ENCODE results near the gene ZFP92. TPM values are rescaled to one million over a fixed set of nuclear protein-coding genes. Genes with fewer than 3 reads are reported as not detected.
"Not testable (repeated sequence)": the region's sequence is repeated elsewhere in the genome, so short reads cannot be mapped to it uniquely, and the experiment has no call there.

Gene ZFP92
- total RNA-seq, 2 donors from 2014 or later = 2.0 to 2.8 TPM

DNA sequence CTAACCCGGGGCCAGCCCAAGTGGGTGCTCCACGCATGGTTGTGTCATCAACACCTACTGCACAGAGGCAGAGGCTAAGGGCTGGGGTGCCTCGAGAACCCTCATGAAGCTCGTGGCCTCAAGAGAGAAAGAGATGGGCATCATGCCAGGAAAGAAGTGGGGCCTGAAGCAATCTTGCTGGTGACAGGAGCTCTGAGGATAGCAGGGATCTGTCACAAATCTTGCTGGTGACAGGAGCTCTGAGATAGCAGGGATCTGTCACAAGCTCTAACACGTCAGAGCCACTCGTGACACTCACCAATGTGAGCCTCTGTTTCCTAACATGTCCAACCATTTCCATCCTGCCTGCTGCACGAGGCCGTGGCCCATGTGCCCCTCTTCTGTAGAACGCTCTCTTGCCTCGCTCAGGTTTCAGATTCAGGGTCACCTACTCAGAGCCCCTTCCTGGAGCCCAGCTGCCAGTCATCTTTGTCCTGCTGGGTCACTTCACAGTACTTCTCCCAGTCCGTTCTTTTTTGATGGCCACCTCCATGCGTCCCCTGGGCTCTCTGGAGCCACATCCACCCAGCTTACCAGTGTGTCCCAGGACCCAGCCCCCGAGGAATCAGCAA lies 31.2 kb upstream of the ZFP92 start:
- Mint-ChIP-seq H3K9me3 (no peaks in the 10 kb centered on the region), H3K4me1 (no peaks in the 10 kb centered on the region), H3K4me3 (no peak overlapping the region), H3K36me3 (ENCODE audit: low read depth) (no peaks in the 10 kb centered on the region), H3K27ac (no peak overlapping the region), H3K27me3 (no peaks in the 10 kb centered on the region)
- ATAC-seq (replicated peaks) = no peak

GRCh38 chrX:153380691-153381090 lies 30.6 kb upstream of the ZFP92 start:
- Mint-ChIP-seq H3K27ac (no peak overlapping the region), H3K27me3 (no peaks in the 10 kb centered on the region), H3K4me1 (no peaks in the 10 kb centered on the region), H3K4me3 (no peak overlapping the region), H3K36me3 (ENCODE audit: low read depth) (no peaks in the 10 kb centered on the region), H3K9me3 (no peaks in the 10 kb centered on the region)
- no peak for ATAC-seq (replicated peaks)

GRCh38 chrX:153381684-153382532 lies 29.4 kb upstream of the ZFP92 start:
- H3K4me1 Mint-ChIP-seq = peaks cover 5% of the 10 kb centered on the region

GRCh38 chrX:153382563-153383482 lies 28.4 kb upstream of the ZFP92 start:
- Mint-ChIP-seq H3K36me3 (ENCODE audit: low read depth) (no peaks in the 10 kb centered on the region), H3K9me3 (no peaks in the 10 kb centered on the region), H3K27me3 (no peaks in the 10 kb centered on the region), H3K4me3 (no peak overlapping the region), H3K27ac (no peak overlapping the region), H3K4me1 (peaks cover 5% of the 10 kb centered on the region)
- no peak for ATAC-seq (replicated peaks)

More at GRCh38 chrX:153381684-153382532, 29.4 kb upstream of the ZFP92 start:
- H3K9me3 Mint-ChIP-seq = no peaks in the 10 kb centered on the region
- H3K36me3 Mint-ChIP-seq (ENCODE audit: low read depth) = no peaks in the 10 kb centered on the region
- H3K27me3 Mint-ChIP-seq = no peaks in the 10 kb centered on the region
- peak; percentile 93 for ATAC-seq (replicated peaks)
- H3K27ac Mint-ChIP-seq = no peak overlapping the region
- H3K4me3 Mint-ChIP-seq = no peak overlapping the region

DNA sequence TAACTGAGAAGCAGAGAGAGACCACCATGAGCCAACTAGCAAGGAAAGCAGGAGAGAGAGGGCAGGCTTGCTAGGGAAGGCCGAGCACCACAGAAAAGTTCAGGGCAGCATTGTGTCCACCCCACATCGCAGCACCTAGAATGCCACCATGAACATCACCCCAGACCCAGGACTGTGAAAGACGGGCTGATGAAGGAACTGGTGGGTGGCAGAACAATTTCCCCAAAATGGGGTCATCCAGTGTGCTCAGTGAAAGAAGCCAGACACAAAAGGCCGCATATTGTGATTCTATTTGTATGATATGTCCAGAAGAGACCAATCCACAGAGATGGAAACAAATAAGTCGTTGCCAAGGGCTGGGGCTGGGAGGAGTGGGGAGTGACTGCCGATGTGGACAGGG lies 26.9 kb upstream of the ZFP92 start:
- Mint-ChIP-seq H3K27me3 (no peaks in the 10 kb centered on the region), H3K9me3 (no peaks in the 10 kb centered on the region), H3K36me3 (ENCODE audit: low read depth) (no peaks in the 10 kb centered on the region), H3K27ac (no peak overlapping the region), H3K4me1 (peaks cover 5% of the 10 kb centered on the region), H3K4me3 (no peak overlapping the region)
- ATAC-seq (replicated peaks) = no peak

- not testable (repeated sequence) for H3K9me3 Mint-ChIP-seq; H3K27ac Mint-ChIP-seq; H3K36me3 Mint-ChIP-seq (ENCODE audit: low read depth); ATAC-seq (replicated peaks); H3K4me3 Mint-ChIP-seq; H3K4me1 Mint-ChIP-seq; H3K27me3 Mint-ChIP-seq
Measured at GRCh38 chrX:153384973-153385372, 26.3 kb upstream of the ZFP92 start.

- Mint-ChIP-seq H3K4me3 (no peak overlapping the region), H3K27ac (no peak overlapping the region), H3K36me3 (ENCODE audit: low read depth) (no peaks in the 10 kb centered on the region), H3K27me3 (no peaks in the 10 kb centered on the region), H3K9me3 (no peaks in the 10 kb centered on the region), H3K4me1 (peaks cover 5% of the 10 kb centered on the region)
- ATAC-seq (replicated peaks) = no peak
Measured at GRCh38 chrX:153386097-153386496, 25.2 kb upstream of the ZFP92 start.

GRCh38 chrX:153387345-153387744 lies 23.9 kb upstream of the ZFP92 start:
- Mint-ChIP-seq H3K36me3 (ENCODE audit: low read depth) (no peaks in the 10 kb centered on the region), H3K9me3 (no peaks in the 10 kb centered on the region), H3K27ac (no peak overlapping the region), H3K27me3 (no peaks in the 10 kb centered on the region), H3K4me3 (no peak overlapping the region), H3K4me1 (peaks cover 5% of the 10 kb centered on the region)
- ATAC-seq (replicated peaks) = no peak

GRCh38 chrX:153387987-153388721 lies 23.1 kb upstream of the ZFP92 start:
- Mint-ChIP-seq H3K4me3 (no peak overlapping the region), H3K4me1 (peaks cover 5% of the 10 kb centered on the region), H3K9me3 (no peaks in the 10 kb centered on the region), H3K27me3 (no peaks in the 10 kb centered on the region), H3K36me3 (ENCODE audit: low read depth) (no peaks in the 10 kb centered on the region), H3K27ac (no peak overlapping the region)
- ATAC-seq (replicated peaks) = no peak

DNA sequence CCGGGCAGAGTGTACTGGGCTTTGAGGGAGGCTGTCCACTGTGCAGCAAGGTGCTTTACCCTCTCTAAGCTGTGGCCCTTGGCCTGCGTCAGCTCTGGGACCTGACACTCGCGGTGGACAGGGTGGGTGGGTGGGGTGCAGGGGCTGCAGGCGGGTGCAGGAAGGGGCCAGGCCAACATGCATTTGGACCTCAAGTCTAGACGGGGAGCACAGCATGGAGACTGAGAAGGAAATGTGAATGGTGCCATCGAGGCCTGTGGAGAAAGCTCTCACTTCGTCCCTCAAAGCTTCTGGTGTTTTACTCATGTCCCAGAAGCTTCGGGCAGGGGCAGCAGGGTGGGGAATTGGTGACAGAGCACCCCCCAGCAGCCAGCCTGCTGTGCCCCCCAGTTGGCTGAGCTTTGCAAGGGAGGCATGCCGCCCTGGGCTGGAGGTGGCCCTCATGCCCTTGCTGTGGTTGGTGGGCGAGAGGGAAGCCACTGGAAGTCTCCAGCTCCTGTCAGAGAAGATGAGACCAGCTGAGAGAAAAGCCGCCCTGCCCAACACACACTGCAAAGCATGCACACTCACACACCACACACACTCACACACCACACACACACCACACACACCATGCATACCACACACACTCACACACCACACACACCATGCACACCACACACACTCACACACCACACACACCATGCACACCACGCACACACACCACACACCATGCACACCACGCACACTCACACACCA lies 22.4 kb upstream of the ZFP92 start:
- H3K9me3 Mint-ChIP-seq = no peaks in the 10 kb centered on the region
- no peak for ATAC-seq (replicated peaks)
- H3K4me3 Mint-ChIP-seq = no peak overlapping the region
- H3K27ac Mint-ChIP-seq = no peak overlapping the region
- no peaks in the 10 kb centered on the region for H3K27me3 Mint-ChIP-seq
- peaks cover 5% of the 10 kb centered on the region for H3K4me1 Mint-ChIP-seq
- H3K36me3 Mint-ChIP-seq (ENCODE audit: low read depth) = no peaks in the 10 kb centered on the region

GRCh38 chrX:153389460-153389768 lies 21.9 kb upstream of the ZFP92 start:
- H3K27ac Mint-ChIP-seq = not testable (repeated sequence)

DNA sequence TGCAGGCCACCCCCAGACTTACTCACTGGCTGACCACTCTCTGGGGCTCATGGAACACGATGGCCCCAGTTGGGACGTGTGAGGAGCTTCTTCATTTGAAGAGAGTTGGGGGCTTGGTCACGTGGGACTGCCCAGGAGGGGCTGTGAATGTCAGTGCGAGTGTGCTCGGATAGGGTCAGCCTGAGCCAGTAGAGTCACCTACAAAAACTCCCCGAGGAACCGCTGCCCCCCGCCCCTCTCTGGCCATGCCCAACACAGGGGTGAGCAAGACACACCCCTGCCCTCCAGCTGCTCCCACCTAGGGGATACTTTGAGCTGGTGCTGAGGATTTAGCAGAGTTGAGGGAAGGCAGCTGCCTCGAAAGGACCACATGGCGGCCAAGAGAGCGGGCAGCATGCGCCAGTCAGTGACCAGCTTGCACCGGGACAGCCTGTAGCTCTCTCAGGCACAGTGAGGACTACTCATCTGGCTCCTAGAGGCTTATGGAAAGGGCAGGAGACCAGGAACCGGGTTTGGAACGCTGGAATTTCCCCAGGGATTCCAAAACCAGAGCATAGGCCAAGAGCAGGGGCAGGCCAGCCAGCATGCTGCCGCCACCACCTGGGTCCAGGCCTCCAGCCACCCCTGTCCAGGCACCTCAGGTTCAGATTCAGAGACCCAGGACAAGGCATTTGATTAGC lies 18.5 kb upstream of the ZFP92 start:
- Mint-ChIP-seq H3K27me3 (no peaks in the 10 kb centered on the region), H3K36me3 (ENCODE audit: low read depth) (no peaks in the 10 kb centered on the region), H3K4me1 (no peaks in the 10 kb centered on the region), H3K9me3 (no peaks in the 10 kb centered on the region), H3K27ac (no peak overlapping the region), H3K4me3 (no peak overlapping the region)
- ATAC-seq (replicated peaks) = no peak

More at GRCh38 chrX:153389460-153389768, 21.9 kb upstream of the ZFP92 start:
- not testable (repeated sequence) for ATAC-seq (replicated peaks); H3K4me3 Mint-ChIP-seq; H3K36me3 Mint-ChIP-seq (ENCODE audit: low read depth); H3K27me3 Mint-ChIP-seq; H3K4me1 Mint-ChIP-seq; H3K9me3 Mint-ChIP-seq

DNA sequence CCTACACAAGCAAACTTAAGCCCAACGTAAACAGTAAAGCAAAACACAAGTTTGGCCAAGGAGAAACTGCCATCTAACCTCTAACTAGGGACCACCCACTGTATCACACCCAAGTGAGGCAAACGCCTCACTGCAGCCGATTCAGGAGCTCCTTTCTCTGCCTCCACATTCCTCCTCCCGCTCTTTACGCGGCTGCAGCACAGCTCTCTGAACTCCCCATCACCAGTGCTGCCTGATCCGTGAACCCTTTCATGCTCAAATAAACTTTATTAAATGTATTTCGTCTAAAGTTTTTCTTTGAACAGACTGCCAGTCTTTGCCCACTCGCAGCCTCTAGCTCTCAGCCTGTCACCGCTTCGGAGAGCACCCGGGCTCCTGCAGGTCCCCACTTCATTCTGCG lies 16.7 kb upstream of the ZFP92 start:
- Mint-ChIP-seq H3K9me3 (no peaks in the 10 kb centered on the region), H3K27ac (peak overlapping the region; percentile 71), H3K36me3 (ENCODE audit: low read depth) (no peaks in the 10 kb centered on the region), H3K4me3 (no peak overlapping the region), H3K4me1 (no peaks in the 10 kb centered on the region), H3K27me3 (no peaks in the 10 kb centered on the region)
- ATAC-seq (replicated peaks) = no peak

Data from activated T-helper 17 cell treated with anti-CD3 and anti-CD28 coated beads, Interleukin-2, amount 50 U/mL, for 72 hours (primary cell).